Heart right ventricle (tissue), 16 donors: Measurements from ENCODE around the gene TAF1C. TPM values are rescaled to one million over a fixed set of nuclear protein-coding genes. Genes with fewer than 3 reads are reported as not detected.
A peak's percentile ranks its signal among the peaks of the same experiment; 100 is the strongest.

Source experiments
- ATAC-seq, 8 donors: fragments of 200-7000 bp; cut with Tn5 transposase; one replicate each; pipeline ENCODE4 v1.9.1; 2020; ENCODE audit warnings: mild to moderate bottlenecking in 8 of 8, moderate library complexity in 8 of 8, moderate number of reproducible peaks in 1 of 8
- DNase-seq, 2 donors: peaks; one replicate each; pipeline ENCODE4 v3.0.0-alpha.2; 2020
- H3K27ac ChIP-seq, 10 donors: fragments of 200-600 bp; sonication (generic) in 2 of 10; one replicate each; pipeline versions ENCODE4 v1.5.0 to v1.8.0; 2020 to 2022; ENCODE audit warnings: mild to moderate bottlenecking in 3 of 10
- H3K27me3 ChIP-seq, 7 donors: fragments of 200-600 bp; one replicate each; pipeline ENCODE4 v1.8.0; 2021 to 2022; ENCODE audit warnings: mild to moderate bottlenecking in 2 of 7
- H3K36me3 ChIP-seq, 9 donors: fragments of 200-600 bp; sonication (generic) in 1 of 9; one replicate each; pipeline versions ENCODE4 v1.5.0 to v1.8.0; 2020 to 2022; ENCODE audit warnings: mild to moderate bottlenecking in 2 of 9
- H3K4me1 ChIP-seq, 9 donors: fragments of 200-600 bp; sonication (generic) in 1 of 9; one replicate each; pipeline versions ENCODE4 v1.5.0 to v1.8.0; 2020 to 2022; ENCODE audit warnings: mild to moderate bottlenecking in 4 of 9
- H3K4me3 ChIP-seq, 10 donors: fragments of 200-600 bp; sonication (generic) in 2 of 10; one replicate each; pipeline versions ENCODE4 v1.5.0 to v1.8.0; 2020 to 2022; ENCODE audit warnings: mild to moderate bottlenecking in 7 of 10, moderate library complexity in 2 of 10
- H3K9me3 ChIP-seq, 11 donors: fragments of 200-600 bp in 10 of 11; sonication (generic) in 2 of 11; one replicate each; pipeline versions ENCODE4 v1.5.0 to v1.8.0; 2013 to 2022; ENCODE audit warnings: mild to moderate bottlenecking in 2 of 11, control low read depth in 1 of 11, moderate library complexity in 1 of 11
- WGBS, 2 donors: extraction: QIAGEN DNeasy Blood & Tissue Kit; methylation state at CpG; one replicate each; pipeline ENCODE4 v1.1.7; 2013; ENCODE audit warnings: inconsistent platforms in 1 of 2; 5-methylcytosine and 5-hydroxymethylcytosine counted together
- intact Hi-C, 10 donors: fragments of 100-400 bp; cut with DNase I; formaldehyde crosslinking; loops; one replicate each; pipeline versions ENCODE4 v1.11.1 to v1.14.2; 2022
- polyA plus RNA-seq, 2 donors: library from polyadenylated mRNA; stranded (reverse); fragments of 200-250 nt; gene quantifications; one replicate each; pipeline ENCODE4 v1.2.3, GENCODE V29; 2013
- total RNA-seq, 10 donors: library from RNA; stranded (reverse); fragmentation: NEBNext Ultra II Directional in 3 of 10; extraction: Animal tissue kit (Norgen Biotek cat#: 25700) in 3 of 10; gene quantifications; one replicate each; pipeline versions ENCODE4 v1.2.1 to v1.2.4, GENCODE V29; 2021 to 2023
- TF ChIP-seq, protein P1 (sequence below), 9 donors: fragments of 200-600 bp; sonication (generic) in 2 of 9; IDR thresholded peaks; one replicate each; pipeline versions ENCODE4 v1.5.0 to v1.8.0; 2021 to 2022; ENCODE audit warnings: antibody characterized with exemption in 9 of 9, mild to moderate bottlenecking in 5 of 9, moderate library complexity in 1 of 9
- donor health status: Arrhythmogenic right ventricular cardiomyopathy.
- donor health status: ischemic (EF 13 %, LVEDD 7.1; RV severe dilation, severe dysfunction).
- donor health status: healthy with polysubstance abuse.
- donor health status: DM: no; HTN: yes; CAD: no.
- donor health status: DM: no; HTN: no; CAD: no.
- donor health status: ischemic (EF 25% LVEDD 6.9; RV normal size, moderate dysfunction).
- donor health status: ischemic (EF 25% LVEDD 5.7; RV mildly dilated, moderate dysfunction).
- donor health status: healthy.
- donor health status: DM: yes; HTN: yes; CAD: no.
- donor health status: Ischemic cardiomyopathy.
- donor health status: ischemic (EF 35%, LVEDD 5.7; RV mildly dilated, moderate dysfunction).
- donor health status: nonischemic (EF 11% LVEDD 7.7; RV severe dilation, severe dysfunction).
- donor health status: DM: yes; HTN: yes; CAD: no.
- donor health status: PGD.
- donor health status: ischemic (EF 29% LVEDD 5.4; RV normal size, mild dysfunction).
- donor health status: nonischemic (EF 23%, LVEDD 6.1; RV moderate dilation, normal function).

TAF1C gene
- total and polyA plus RNA-seq, 12 donors, result 14.2 to 76.7 (median 21.6) TPM

DNA sequence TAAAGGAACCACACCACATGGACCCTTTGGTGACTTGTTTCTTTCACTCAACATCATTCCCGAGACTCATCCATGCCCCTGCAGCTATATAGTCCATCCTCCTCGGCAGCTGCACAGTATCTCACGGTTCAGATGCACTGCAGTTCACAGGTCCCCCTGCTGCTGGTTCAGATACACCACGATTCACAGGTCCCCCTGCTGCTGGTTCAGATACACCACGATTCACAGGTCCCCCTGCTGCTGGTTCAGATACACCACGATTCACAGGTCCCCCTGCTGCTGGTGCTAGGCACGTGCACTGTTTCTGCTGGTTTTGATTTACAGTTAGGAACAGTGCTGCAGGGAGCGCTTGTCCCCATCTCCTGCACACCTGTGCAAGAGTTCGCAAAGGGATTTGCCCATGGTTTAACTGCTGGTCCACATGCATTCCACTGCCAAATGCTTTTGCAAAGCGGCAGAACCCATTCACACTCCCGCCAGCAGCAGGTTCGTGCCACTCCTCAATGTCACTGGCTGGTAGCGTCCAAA is 45.6 kb downstream of the TAF1C start:
- WGBS, 2 donors, result 58 to 63% methylated on average over 13 of the region's 13 CpGs
- Histone ChIP-seq H3K9me3 (no peaks in the 10 kb centered on the region), H3K36me3 (no peaks in the 10 kb centered on the region), H3K27me3 (no peaks in the 10 kb centered on the region), H3K4me1 (peaks cover 2 to 39% (median 15%) of the 10 kb centered on the region in 9 donors), H3K27ac (no peak overlapping the region), H3K4me3 (no peak overlapping the region)
- ATAC-seq (no peak), DNase-seq (no peak)
- intact Hi-C loops, result loop anchor here in 1 of 10 donors (10.0 kb wide), 1 partner anchor 66 kb away; no protein-coding TSS in a partner anchor
- TF ChIP-seq, protein P1, sequence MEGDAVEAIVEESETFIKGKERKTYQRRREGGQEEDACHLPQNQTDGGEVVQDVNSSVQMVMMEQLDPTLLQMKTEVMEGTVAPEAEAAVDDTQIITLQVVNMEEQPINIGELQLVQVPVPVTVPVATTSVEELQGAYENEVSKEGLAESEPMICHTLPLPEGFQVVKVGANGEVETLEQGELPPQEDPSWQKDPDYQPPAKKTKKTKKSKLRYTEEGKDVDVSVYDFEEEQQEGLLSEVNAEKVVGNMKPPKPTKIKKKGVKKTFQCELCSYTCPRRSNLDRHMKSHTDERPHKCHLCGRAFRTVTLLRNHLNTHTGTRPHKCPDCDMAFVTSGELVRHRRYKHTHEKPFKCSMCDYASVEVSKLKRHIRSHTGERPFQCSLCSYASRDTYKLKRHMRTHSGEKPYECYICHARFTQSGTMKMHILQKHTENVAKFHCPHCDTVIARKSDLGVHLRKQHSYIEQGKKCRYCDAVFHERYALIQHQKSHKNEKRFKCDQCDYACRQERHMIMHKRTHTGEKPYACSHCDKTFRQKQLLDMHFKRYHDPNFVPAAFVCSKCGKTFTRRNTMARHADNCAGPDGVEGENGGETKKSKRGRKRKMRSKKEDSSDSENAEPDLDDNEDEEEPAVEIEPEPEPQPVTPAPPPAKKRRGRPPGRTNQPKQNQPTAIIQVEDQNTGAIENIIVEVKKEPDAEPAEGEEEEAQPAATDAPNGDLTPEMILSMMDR (IDR thresholded peaks at IDR 0.05), result peak in 2 of 9 donors; percentile 5 to 11

DNA sequence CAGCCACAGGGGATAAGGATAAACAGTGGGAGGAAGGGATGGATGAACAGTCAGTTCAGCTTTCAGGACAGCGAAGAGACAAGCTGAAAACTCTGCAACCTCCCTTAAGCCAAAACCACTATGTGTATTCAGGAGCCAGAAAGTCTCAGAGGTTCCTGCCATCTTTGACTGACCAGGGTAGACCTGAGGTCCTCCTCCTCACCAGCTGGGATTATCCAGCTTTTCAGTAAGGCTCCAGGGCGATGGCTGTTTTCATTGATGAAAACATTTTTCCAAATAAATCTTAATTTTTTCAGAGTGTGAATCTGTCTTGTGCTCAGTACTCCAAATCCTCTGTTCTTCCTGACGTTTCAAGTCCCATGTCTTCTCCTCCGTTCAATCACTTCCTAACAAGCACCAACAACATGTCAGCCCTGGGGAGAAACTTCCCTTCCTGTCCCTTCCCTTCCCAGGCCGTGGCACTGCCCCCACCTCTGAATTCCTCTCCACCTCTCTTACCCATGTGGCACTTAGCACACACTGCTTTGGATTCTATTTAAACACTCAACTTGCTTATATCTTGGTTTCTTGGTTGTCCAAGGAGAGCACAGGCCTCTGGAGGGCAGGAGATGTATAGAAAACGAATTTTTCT is 47.1 kb downstream of the TAF1C start:
- DNase-seq (no peak), ATAC-seq (no peak)
- Histone ChIP-seq H3K27ac (peak overlapping the region in 8 of 10 donors; percentile 51 to 81 (median 77)), H3K27me3 (no peaks in the 10 kb centered on the region), H3K4me3 (no peak overlapping the region), H3K4me1 (peaks cover 0 to 32% (median 9%) of the 10 kb centered on the region in 9 donors), H3K36me3 (no peaks in the 10 kb centered on the region), H3K9me3 (no peaks in the 10 kb centered on the region)
- TF ChIP-seq, protein P1 (IDR thresholded peaks at IDR 0.05), result no peak
- intact Hi-C loops, result loop anchor here in 1 of 10 donors (10.0 kb wide), 1 partner anchor 65 kb away; no protein-coding TSS in a partner anchor
- 66 to 72% methylated on average over 6 of the region's 6 CpGs for WGBS, 2 donors

DNA sequence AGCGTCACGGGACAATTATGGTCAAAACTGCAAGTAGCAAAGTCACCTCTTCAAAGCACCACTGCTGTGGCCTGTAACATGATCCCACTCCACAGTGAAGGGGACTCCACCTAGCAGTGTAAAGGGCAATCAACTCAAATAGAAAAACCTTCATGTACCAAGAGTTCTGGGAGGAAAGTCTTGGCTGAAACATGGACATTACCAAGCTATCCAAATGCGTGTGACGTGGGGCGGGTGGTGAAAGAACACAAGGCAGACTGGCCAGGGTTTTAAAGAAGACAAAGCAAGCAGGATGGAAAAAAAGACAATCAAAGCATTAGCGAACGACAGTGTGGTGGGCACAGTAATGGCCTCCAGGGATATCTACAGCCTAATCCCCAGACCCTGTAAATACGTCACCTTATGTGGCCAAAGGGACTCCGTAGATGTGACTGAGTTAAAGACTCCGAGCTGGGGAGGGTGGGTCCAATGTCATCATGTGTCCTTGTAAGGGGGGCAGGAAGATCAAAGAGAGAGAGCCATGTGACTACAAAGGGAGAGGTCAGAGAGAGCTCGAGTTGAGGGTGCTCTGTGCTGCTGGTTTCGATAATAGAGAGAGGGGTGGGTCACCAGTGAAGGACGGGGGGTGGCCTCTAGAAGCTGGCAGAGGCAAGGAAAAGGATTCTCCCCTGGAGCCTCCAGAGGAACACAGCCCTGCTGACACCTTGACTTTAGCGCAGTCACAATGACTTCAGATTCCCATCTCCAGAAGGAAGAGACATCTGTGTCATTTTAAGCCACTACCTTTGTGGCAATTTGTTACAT is 47.8 kb downstream of the TAF1C start:
- H3K27ac ChIP-seq, result peak overlapping the region; percentile 51 to 81 (median 76)

DNA sequence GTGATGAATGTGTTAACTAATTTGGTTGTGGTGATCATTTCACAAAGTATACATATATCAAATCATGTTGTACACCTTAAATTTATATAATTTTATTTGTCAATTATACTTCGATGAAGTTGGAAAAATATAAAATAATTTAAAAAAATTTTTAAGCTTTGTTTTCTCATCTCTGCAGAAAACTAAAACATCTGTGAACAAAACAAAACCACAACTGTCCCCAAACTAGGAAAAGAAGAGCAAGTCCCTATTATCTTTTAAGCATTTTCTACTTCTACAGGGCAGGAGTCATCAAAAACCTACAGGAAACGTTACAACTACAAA is 48.4 kb downstream of the TAF1C start:
- peak overlapping the region in 1 of 10 donors; percentile 22 for H3K4me3 ChIP-seq

More for the DNA sequence above, 47.8 kb downstream of the TAF1C start:
- ATAC-seq (peak; percentile 53 to 93 (median 82)), DNase-seq (peak in 1 of 2 donors; percentile 24)
- 48 to 53% methylated on average over 14 of the region's 14 CpGs for WGBS, 2 donors
- TF ChIP-seq, protein P1 (IDR thresholded peaks at IDR 0.05), result no peak
- H3K27me3 ChIP-seq, result no peaks in the 10 kb centered on the region
- H3K9me3 ChIP-seq, result no peaks in the 10 kb centered on the region
- intact Hi-C loops, result no loop called here
- H3K4me3 ChIP-seq, result peak overlapping the region in 1 of 10 donors; percentile 22
- H3K36me3 ChIP-seq, result no peaks in the 10 kb centered on the region
- H3K4me1 ChIP-seq, result peaks cover 0 to 29% (median 9%) of the 10 kb centered on the region in 9 donors

More for the DNA sequence above, 48.4 kb downstream of the TAF1C start:
- TF ChIP-seq, protein P1 (IDR thresholded peaks at IDR 0.05), result no peak
- intact Hi-C loops, result no loop called here
- peak overlapping the region in 8 of 10 donors; percentile 58 to 81 (median 77) for H3K27ac ChIP-seq
- ATAC-seq, result no peak
- no peaks in the 10 kb centered on the region for H3K9me3 ChIP-seq
- peaks cover 0 to 4% (median 0%) of the 10 kb centered on the region in 9 donors for H3K36me3 ChIP-seq
- DNase-seq, result no peak
- H3K27me3 ChIP-seq, result no peaks in the 10 kb centered on the region
- WGBS, 2 donors, result 52 to 56% methylated on average over 2 of the region's 2 CpGs
- peaks cover 0 to 23% (median 9%) of the 10 kb centered on the region in 9 donors for H3K4me1 ChIP-seq
